Neural cell (in vitro differentiated cells): ENCODE results near the gene PLCB1. TPM values are rescaled to one million over a fixed set of nuclear protein-coding genes. Genes with fewer than 3 reads are reported as not detected.

Experiments
- H2AFZ ChIP-seq: fragments of 200-600, 300-800 bp; sonication (generic), shearing (Covaris generic); 2 replicates; pipeline ENCODE4 v1.6.0; 2014; ENCODE audit warnings: low read depth, mild to moderate bottlenecking, antibody characterized with exemption, low read length, moderate library complexity
- H3F3A ChIP-seq: fragments of 200-600 bp; shearing (Covaris generic); 2 replicates; pipeline ENCODE4 v1.6.1; 2016; ENCODE audit warnings: mild to moderate bottlenecking, moderate library complexity, mixed read lengths, antibody characterized with exemption, low read length; ENCODE audit not compliant: insufficient read depth, poor library complexity, severe bottlenecking
- H3K27ac ChIP-seq: fragments of 200-600, 300-800 bp; sonication (generic), shearing (Covaris generic); 2 replicates; pipeline ENCODE4 v1.5.1; 2014; ENCODE audit warnings: mild to moderate bottlenecking, low read length, moderate library complexity
- H3K27me3 ChIP-seq: fragments of 300-800, 200-600 bp; sonication (generic), shearing (Covaris generic); 2 replicates; pipeline ENCODE4 v1.6.0; 2014; ENCODE audit warnings: mild to moderate bottlenecking, low read depth, low read length, moderate library complexity; ENCODE audit not compliant: insufficient read depth
- H3K36me3 ChIP-seq: fragments of 300-800, 200-600 bp; sonication (generic), shearing (Covaris generic); 2 replicates; pipeline ENCODE4 v1.5.1; 2014; ENCODE audit warnings: mild to moderate bottlenecking, antibody characterized with exemption, low read length, moderate library complexity; ENCODE audit not compliant: insufficient read depth
- H3K4me2 ChIP-seq: fragments of 300-800, 200-600 bp; sonication (generic), shearing (Covaris generic); 2 replicates; pipeline ENCODE4 v1.6.0; 2014; ENCODE audit warnings: mild to moderate bottlenecking, low read length
- H3K4me3 ChIP-seq: fragments of 300-800, 200-600 bp; sonication (generic), shearing (Covaris generic); 2 replicates; pipeline ENCODE4 v1.5.1; 2014; ENCODE audit warnings: mild to moderate bottlenecking, low read length, moderate library complexity
- H3K79me2 ChIP-seq: fragments of 200-600 bp; shearing (Covaris generic); replicated peaks from 2 replicates; pipeline ENCODE4 v1.6.0; 2014; ENCODE audit warnings: mild to moderate bottlenecking, low read length, moderate library complexity; ENCODE audit not compliant: insufficient read depth
- H3K9ac ChIP-seq: fragments of 300-800, 200-600 bp; sonication (generic), shearing (Covaris generic); 2 replicates; pipeline ENCODE4 v1.6.1; 2016; ENCODE audit warnings: mild to moderate bottlenecking, low read length, mixed read lengths
- H3K9me2 ChIP-seq: fragments of 200-600 bp; shearing (Covaris generic); 2 replicates; pipeline ENCODE4 v1.6.1; 2016; ENCODE audit warnings: mild to moderate bottlenecking, low read length, mixed read lengths; ENCODE audit not compliant: insufficient read depth
- H3K9me3 ChIP-seq: fragments of 200-600, 300-800 bp; sonication (generic), shearing (Covaris generic); 2 replicates; pipeline ENCODE4 v1.6.1; 2016; ENCODE audit warnings: mild to moderate bottlenecking, mixed run types, low read length, moderate library complexity, mixed read lengths
- H4K20me1 ChIP-seq: fragments of 200-600 bp; shearing (Covaris generic); 2 replicates; pipeline ENCODE4 v1.6.1; 2016; ENCODE audit warnings: mild to moderate bottlenecking, mixed run types; ENCODE audit not compliant: insufficient read depth
- EP300 ChIP-seq: fragments of 450-650 bp; conservative IDR thresholded peaks from 2 replicates; pipeline ENCODE4 v1.6.1; 2014; ENCODE audit warnings: antibody characterized with exemption, mild to moderate bottlenecking, moderate library complexity; ENCODE audit not compliant: poor library complexity, severe bottlenecking
- EZH2 ChIP-seq: fragments of 200-600, 300-800 bp; shearing (Covaris generic), sonication (generic); IDR thresholded peaks from 2 replicates; pipeline ENCODE4 v1.6.1; 2014; ENCODE audit warnings: antibody characterized with exemption, low read length, borderline replicate concordance, mild to moderate bottlenecking; ENCODE audit not compliant: insufficient read depth, poor library complexity, severe bottlenecking
- MXI1 ChIP-seq: fragments of 450-650 bp; conservative IDR thresholded peaks from 2 replicates; pipeline ENCODE4 v1.6.1; 2014; ENCODE audit warnings: antibody characterized with exemption, mild to moderate bottlenecking; ENCODE audit not compliant: poor library complexity, severe bottlenecking
- POLR2AphosphoS5 ChIP-seq: IDR thresholded peaks from 2 replicates; pipeline ENCODE4 v1.6.1; 2012
- RAD21 ChIP-seq: fragments of 450-650 bp; conservative IDR thresholded peaks from 2 replicates; pipeline ENCODE4 v1.6.1; 2014; ENCODE audit warnings: antibody characterized with exemption, mild to moderate bottlenecking, moderate library complexity
- SMC3 ChIP-seq: fragments of 450-650 bp; conservative IDR thresholded peaks from 2 replicates; pipeline ENCODE4 v1.6.1; 2014; ENCODE audit warnings: antibody characterized with exemption, mild to moderate bottlenecking, moderate library complexity; ENCODE audit not compliant: poor library complexity
- TAF1 ChIP-seq: IDR thresholded peaks from 2 replicates; pipeline ENCODE4 v1.6.1; 2012; ENCODE audit warnings: low read depth
- polyA plus RNA-seq: library from polyadenylated mRNA; depleted of rRNA; stranded (reverse); fragments of >200 nt; gene quantifications from 2 replicates; pipeline ENCODE4 v1.2.3, GENCODE V29; 2014
- TF ChIP-seq, protein P1 (sequence below): IDR thresholded peaks from 2 replicates; pipeline ENCODE4 v1.6.1; 2012; ENCODE audit warnings: borderline replicate concordance
- TF ChIP-seq, protein P2 (sequence below): fragments of 450-650 bp; IDR thresholded peaks from 2 replicates; pipeline ENCODE4 v1.5.1; 2014; ENCODE audit warnings: antibody characterized with exemption, mild to moderate bottlenecking, moderate library complexity; ENCODE audit not compliant: poor library complexity, severe bottlenecking

PLCB1 gene
- polyA plus RNA-seq, 1 donor from 2014 or later, result 11.4 TPM

DNA sequence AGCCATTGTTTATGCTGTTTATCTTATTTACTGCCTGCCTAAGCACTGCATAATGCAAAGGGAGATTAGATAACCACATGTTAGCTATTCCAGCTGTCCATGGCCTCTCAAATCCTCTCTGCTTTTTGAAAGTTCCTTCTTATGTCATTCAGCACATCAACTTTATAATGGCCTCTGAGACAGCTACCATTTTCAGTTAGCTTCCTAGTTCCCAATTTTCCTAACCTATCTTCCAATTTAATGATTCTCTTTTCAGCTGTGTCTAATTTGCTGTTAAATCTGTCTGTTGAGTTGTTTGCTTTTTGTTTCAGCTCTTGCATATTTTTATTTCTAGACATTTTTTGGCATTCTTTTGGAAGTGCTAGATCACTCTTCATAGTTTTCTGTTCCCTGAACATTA, 763.4 kb downstream of the PLCB1 start (continued):
- TF ChIP-seq, protein P1, sequence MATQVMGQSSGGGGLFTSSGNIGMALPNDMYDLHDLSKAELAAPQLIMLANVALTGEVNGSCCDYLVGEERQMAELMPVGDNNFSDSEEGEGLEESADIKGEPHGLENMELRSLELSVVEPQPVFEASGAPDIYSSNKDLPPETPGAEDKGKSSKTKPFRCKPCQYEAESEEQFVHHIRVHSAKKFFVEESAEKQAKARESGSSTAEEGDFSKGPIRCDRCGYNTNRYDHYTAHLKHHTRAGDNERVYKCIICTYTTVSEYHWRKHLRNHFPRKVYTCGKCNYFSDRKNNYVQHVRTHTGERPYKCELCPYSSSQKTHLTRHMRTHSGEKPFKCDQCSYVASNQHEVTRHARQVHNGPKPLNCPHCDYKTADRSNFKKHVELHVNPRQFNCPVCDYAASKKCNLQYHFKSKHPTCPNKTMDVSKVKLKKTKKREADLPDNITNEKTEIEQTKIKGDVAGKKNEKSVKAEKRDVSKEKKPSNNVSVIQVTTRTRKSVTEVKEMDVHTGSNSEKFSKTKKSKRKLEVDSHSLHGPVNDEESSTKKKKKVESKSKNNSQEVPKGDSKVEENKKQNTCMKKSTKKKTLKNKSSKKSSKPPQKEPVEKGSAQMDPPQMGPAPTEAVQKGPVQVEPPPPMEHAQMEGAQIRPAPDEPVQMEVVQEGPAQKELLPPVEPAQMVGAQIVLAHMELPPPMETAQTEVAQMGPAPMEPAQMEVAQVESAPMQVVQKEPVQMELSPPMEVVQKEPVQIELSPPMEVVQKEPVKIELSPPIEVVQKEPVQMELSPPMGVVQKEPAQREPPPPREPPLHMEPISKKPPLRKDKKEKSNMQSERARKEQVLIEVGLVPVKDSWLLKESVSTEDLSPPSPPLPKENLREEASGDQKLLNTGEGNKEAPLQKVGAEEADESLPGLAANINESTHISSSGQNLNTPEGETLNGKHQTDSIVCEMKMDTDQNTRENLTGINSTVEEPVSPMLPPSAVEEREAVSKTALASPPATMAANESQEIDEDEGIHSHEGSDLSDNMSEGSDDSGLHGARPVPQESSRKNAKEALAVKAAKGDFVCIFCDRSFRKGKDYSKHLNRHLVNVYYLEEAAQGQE, result no peak

DNA sequence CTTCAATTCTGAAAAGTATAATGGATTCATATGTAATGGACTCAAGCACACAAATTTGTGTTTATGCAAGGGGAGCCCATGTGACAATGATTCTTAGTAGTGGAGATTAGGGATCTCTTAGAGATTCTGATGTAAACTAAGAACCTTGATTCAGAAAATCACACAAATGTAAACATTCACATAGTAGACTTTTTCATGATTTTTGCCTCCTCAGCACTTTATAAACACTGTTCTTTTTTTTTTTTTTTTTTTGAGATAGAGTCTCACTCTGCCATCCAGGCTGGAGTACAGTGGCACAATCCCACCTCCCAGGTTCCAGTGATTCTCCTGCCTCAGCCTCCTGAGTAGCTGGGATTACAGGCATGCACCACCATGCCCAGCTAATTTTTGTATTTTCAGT, 766.8 kb downstream of the PLCB1 start:
- Histone ChIP-seq H3F3A (no peaks in the 10 kb centered on the region), H3K27ac (no peak overlapping the region), H3K9me3 (no peaks in the 10 kb centered on the region), H2AFZ (no peak overlapping the region), H3K9me2 (no peaks in the 10 kb centered on the region), H4K20me1 (no peaks in the 10 kb centered on the region), H3K27me3 (no peaks in the 10 kb centered on the region), H3K4me2 (no peak overlapping the region), H3K4me3 (no peak overlapping the region), H3K9ac (no peak overlapping the region), H3K36me3 (no peaks in the 10 kb centered on the region), H3K79me2 (no peaks in the 10 kb centered on the region)
- TF ChIP-seq EP300 (no peak), EZH2 (no peak), SMC3 (no peak), TAF1 (no peak), RAD21 (no peak)
- TF ChIP-seq, protein P2, sequence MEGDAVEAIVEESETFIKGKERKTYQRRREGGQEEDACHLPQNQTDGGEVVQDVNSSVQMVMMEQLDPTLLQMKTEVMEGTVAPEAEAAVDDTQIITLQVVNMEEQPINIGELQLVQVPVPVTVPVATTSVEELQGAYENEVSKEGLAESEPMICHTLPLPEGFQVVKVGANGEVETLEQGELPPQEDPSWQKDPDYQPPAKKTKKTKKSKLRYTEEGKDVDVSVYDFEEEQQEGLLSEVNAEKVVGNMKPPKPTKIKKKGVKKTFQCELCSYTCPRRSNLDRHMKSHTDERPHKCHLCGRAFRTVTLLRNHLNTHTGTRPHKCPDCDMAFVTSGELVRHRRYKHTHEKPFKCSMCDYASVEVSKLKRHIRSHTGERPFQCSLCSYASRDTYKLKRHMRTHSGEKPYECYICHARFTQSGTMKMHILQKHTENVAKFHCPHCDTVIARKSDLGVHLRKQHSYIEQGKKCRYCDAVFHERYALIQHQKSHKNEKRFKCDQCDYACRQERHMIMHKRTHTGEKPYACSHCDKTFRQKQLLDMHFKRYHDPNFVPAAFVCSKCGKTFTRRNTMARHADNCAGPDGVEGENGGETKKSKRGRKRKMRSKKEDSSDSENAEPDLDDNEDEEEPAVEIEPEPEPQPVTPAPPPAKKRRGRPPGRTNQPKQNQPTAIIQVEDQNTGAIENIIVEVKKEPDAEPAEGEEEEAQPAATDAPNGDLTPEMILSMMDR, result no peak

DNA sequence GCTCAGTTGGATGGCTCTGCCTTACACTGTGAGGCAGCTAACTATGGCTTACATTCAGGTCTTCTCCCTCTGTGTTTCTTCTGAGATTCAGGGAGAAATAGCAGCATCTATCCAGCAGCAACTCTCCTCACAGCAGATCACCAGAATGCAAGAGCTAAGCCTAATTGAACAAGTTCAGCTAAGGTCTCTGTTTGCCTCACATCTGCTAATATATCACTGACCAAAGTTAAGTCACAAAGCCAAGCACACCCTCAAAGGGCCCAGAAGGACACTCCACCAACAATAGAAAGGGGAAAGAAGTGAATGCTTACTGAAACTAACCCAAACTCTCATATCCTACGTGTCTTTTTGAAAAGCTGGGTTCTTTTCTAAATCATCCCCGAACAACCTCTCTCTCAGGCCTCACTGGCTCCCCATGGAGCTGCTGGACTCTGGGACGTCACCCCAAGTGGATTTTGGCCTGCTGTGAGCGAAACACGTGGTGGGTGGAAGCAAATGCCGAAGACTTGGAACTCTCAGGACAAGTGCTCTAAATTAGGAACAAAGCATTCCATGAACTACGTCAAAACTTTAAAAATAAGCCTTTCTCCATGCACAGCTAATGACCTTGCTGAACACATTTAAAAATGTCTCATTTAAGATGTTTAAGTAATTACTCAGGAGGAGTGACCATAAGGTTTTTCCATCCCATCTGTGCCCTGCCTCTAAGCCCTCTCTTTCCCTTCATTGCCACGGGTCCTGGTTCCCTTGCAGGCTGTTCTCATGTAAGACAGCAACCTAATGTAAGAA, 769.4 kb downstream of the PLCB1 start:
- Histone ChIP-seq H3K9me2 (no peaks in the 10 kb centered on the region), H2AFZ (no peak overlapping the region), H4K20me1 (no peaks in the 10 kb centered on the region), H3K27ac (no peak overlapping the region), H3K79me2 (no peaks in the 10 kb centered on the region), H3K4me2 (no peak overlapping the region), H3K9me3 (no peaks in the 10 kb centered on the region), H3K4me3 (no peak overlapping the region), H3K27me3 (no peaks in the 10 kb centered on the region), H3K36me3 (no peaks in the 10 kb centered on the region), H3K9ac (no peak overlapping the region), H3F3A (no peaks in the 10 kb centered on the region)
- TF ChIP-seq, protein P2, result no peak
- TF ChIP-seq, protein P1, result no peak
- no peak for TF ChIP-seq RAD21
- TF ChIP-seq EP300, result no peak
- no peak for TF ChIP-seq TAF1
- no peak for TF ChIP-seq MXI1
- TF ChIP-seq EZH2, result no peak
- no peak for TF ChIP-seq SMC3
- no peak for TF ChIP-seq POLR2AphosphoS5
